ENCODE measurements around the gene SLC25A33. TPM values are rescaled to one million over a fixed set of nuclear protein-coding genes. Genes with fewer than 3 reads are reported as not detected.

The SLC25A33 gene
- total and polyA plus RNA-seq, 2 of the 8 experiments (the other 6 are each of a cell fraction or from before 2014, with no cell fraction given), result 7.8 to 12.8 TPM

GRCh38 chr1:9505143-9505542 lies 34.1 kb upstream of the SLC25A33 start:
- H3K9me3 ChIP-seq (ENCODE audit: insufficient read depth in 2 of 2, low read depth in 1 of 2, low read length in 1 of 2), result no peaks in the 10 kb centered on the region
- no peaks in the 10 kb centered on the region for H3K79me1 ChIP-seq (ENCODE audit: low read depth, low read length)
- no peak overlapping the region for H4K5ac ChIP-seq (ENCODE audit: insufficient read length, low read depth, low read length)
- ChIA-PET POLR2A (ENCODE audit: partially characterized antibody) (no interaction called here), CTCF (ENCODE audit: partially characterized antibody) (interaction anchor here (1.3 to 1.4 kb wide), 2 partner anchors 9 to 50 kb away, joined by 3 to 5 read pairs; no protein-coding TSS in a partner anchor)
- H2AFZ ChIP-seq (ENCODE audit: low read length), result no peak overlapping the region
- H2BK20ac ChIP-seq (ENCODE audit: low read length), result no peak overlapping the region
- no peak overlapping the region for H2BK12ac ChIP-seq (ENCODE audit: low read depth, low read length)
- no peak overlapping the region for H3K23ac ChIP-seq (ENCODE audit: insufficient read length)
- no peak overlapping the region for H3K4me3 ChIP-seq (ENCODE audit: extremely low read depth in 1 of 4, insufficient read depth in 2 of 4, low read depth in 3 of 4, low read length in 4 of 4)
- no peak overlapping the region for H3K14ac ChIP-seq (ENCODE audit: insufficient read length)
- no peak for FAIRE-seq
- no peak for DNase-seq (ENCODE audit: low read depth in 1 of 2, low spot score in 2 of 2)
- no peak overlapping the region for H2BK15ac ChIP-seq (ENCODE audit: low read length)
- H4K20me1 ChIP-seq (replicated peaks in 1 of 2; ENCODE audit: control insufficient read depth in 1 of 2, insufficient read depth in 2 of 2, low read length in 2 of 2), result no peaks in the 10 kb centered on the region
- H3K4ac ChIP-seq (replicated peaks; ENCODE audit: insufficient read length, low read depth, low read length), result no peak overlapping the region
- H3K79me2 ChIP-seq (ENCODE audit: control insufficient read depth in 1 of 2, insufficient read depth in 2 of 2, low read length in 2 of 2), result no peaks in the 10 kb centered on the region
- H3K56ac ChIP-seq (replicated peaks; ENCODE audit: insufficient read length, low read depth, low read length), result no peak overlapping the region
- H3K23me2 ChIP-seq (ENCODE audit: low read depth, low read length), result no peaks in the 10 kb centered on the region
- H4K91ac ChIP-seq (replicated peaks; ENCODE audit: insufficient read length, low read length), result no peak overlapping the region
- H3K4me2 ChIP-seq (ENCODE audit: insufficient read depth in 1 of 2, low read depth in 2 of 2, low read length in 2 of 2), result no peak overlapping the region
- WGBS, 2 experiments (ENCODE audit: extremely low coverage in 1 of 2, insufficient coverage in 1 of 2, insufficient read length in 1 of 2, insufficient replicate concordance in 2 of 2, low coverage in 1 of 2, low lambda C conversion rate in 2 of 2, missing lambda C conversion rate in 1 of 2), result 87% methylated on average over 8 of the region's 8 CpGs; no CpG with 5 or more reads in 1 of the 2 experiments
- no peak overlapping the region for H2AK5ac ChIP-seq (ENCODE audit: low read depth, low read length)
- no peaks in the 10 kb centered on the region for H3K27me3 ChIP-seq (replicated peaks in 1 of 4; ENCODE audit: control insufficient read depth in 3 of 4, extremely low read depth in 1 of 4, insufficient read depth in 3 of 4, low read length in 3 of 4)
- no peak overlapping the region for H2BK120ac ChIP-seq (replicated peaks; ENCODE audit: low read depth, low read length)
- H3K27ac ChIP-seq (ENCODE audit: low read depth, low read length), result no peak overlapping the region
- peaks cover 0 to 1% (median 0%) of the 10 kb centered on the region in 4 experiments; a peak in 1 of 7 replicates for H3K4me1 ChIP-seq (replicated peaks in 1 of 4; ENCODE audit: control insufficient read depth in 3 of 4, insufficient read depth in 4 of 4, low read length in 3 of 4)
- H3K18ac ChIP-seq (ENCODE audit: extremely low read depth, low read length), result no peak overlapping the region
- no peaks in the 10 kb centered on the region for H3K36me3 ChIP-seq (ENCODE audit: control insufficient read depth in 2 of 4, insufficient read depth in 4 of 4, low read length in 3 of 4)
- H2BK5ac ChIP-seq (ENCODE audit: low read depth, low read length), result no peak overlapping the region
- H3K9ac ChIP-seq (replicated peaks in 1 of 4; ENCODE audit: extremely low read depth in 1 of 4, low read depth in 3 of 4, low read length in 3 of 4), result no peak overlapping the region
- H4K8ac ChIP-seq (ENCODE audit: extremely low read depth, insufficient read depth, low read length), result no peak overlapping the region
- TF ChIP-seq POLR2AphosphoS5 (IDR thresholded peaks at IDR 0.05; ENCODE audit: low read depth, low read length) (no peak), CTBP2 (IDR thresholded peaks at IDR 0.05; ENCODE audit: borderline replicate concordance, insufficient read depth, insufficient read length, low read length) (no peak), JUND (IDR thresholded peaks at IDR 0.05; ENCODE audit: low read length) (no peak), EGR1 (IDR thresholded peaks at IDR 0.05; ENCODE audit: borderline replicate concordance, low read depth, low read length) (no peak), MAFK (IDR thresholded peaks at IDR 0.05; ENCODE audit: low read depth, low read length) (no peak), RFX5 (IDR thresholded peaks at IDR 0.05; ENCODE audit: borderline replicate concordance, low read depth, low read length) (no peak), YY1 (IDR thresholded peaks at IDR 0.05; ENCODE audit: low read depth, low read length) (no peak), BRCA1 (IDR thresholded peaks at IDR 0.05; ENCODE audit: low read depth, low read length) (no peak), USF2 (IDR thresholded peaks at IDR 0.05; ENCODE audit: low read length) (no peak), SP1 (IDR thresholded peaks at IDR 0.05; ENCODE audit: low read depth, low read length) (no peak), EZH2 (IDR thresholded peaks at IDR 0.05; ENCODE audit: low read depth, low read length, severe bottlenecking) (no peak), PHF8 (conservative IDR thresholded peaks at IDR 0.05; ENCODE audit: low read depth, low read length) (no peak), CREB1 (IDR thresholded peaks at IDR 0.05) (no peak), CBX8 (IDR thresholded peaks at IDR 0.05; ENCODE audit: borderline replicate concordance, low read depth, low read length) (no peak), SP2 (IDR thresholded peaks at IDR 0.05; ENCODE audit: low read length) (no peak)

Data from H1 (cell line).